HG02870 (cell line): ENCODE measurements around the gene NKAIN2.

Experiments
- ATAC-seq: cut with Tn5 transposase; IDR thresholded peaks from one replicate; pipeline ENCODE4 v1.9.1; 2021; ENCODE audit warnings: mild to moderate bottlenecking, moderate library complexity; ENCODE audit not compliant: unreplicated experiment

The NKAIN2 gene

GRCh38 chr6:123806561-123806960 is 2.9 kb downstream of the NKAIN2 start:
- ATAC-seq: no peak

- no peak for ATAC-seq
Observed at GRCh38 chr6:123808556-123808955, 4.9 kb downstream of the NKAIN2 start.

DNA sequence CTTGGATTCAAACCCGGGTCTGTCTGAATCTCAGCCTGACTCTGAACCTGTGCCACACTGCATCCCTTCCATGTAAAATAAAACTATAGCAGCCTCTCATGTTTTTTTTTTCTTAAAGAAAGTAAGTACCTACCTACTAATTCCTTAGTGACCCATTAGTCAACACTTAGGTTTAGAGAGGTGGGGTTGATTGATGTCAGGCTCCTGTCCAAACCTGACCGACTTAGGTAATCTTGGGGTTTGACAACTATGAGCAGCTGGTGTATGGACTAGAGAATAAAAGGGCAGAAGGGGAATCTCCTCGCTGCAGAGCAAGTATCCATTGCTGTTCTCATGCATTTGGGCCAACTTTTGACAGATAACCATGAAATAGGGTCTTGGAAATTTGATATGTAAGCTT is 6.5 kb downstream of the NKAIN2 start:
- ATAC-seq: no peak

DNA sequence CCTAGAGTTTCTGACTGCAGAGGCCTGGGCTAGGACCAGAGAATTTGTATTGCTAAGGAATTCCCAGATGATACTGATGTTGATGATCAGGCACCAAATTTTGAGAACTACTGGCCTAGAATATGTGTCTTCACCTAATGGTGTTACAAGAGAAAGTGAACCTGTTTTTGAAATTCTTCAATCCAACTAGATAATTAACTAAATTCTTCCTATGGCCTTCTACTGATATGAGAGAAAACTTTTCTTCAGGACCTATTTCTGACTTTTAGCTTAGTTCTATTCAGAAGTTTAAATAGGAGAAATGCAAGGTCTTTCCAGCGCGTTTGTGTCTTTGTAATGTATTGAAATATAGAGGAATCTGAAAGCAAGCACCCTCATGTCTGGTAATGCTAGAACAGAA is 7.3 kb downstream of the NKAIN2 start:
- ATAC-seq: no peak

GRCh38 chr6:123811378-123811777 is 7.7 kb downstream of the NKAIN2 start:
- ATAC-seq: no peak

- no peak for ATAC-seq
Observed at GRCh38 chr6:123812621-123813020, 9.0 kb downstream of the NKAIN2 start.

- no peak for ATAC-seq
Observed at GRCh38 chr6:123821112-123821511, 17.4 kb downstream of the NKAIN2 start.

GRCh38 chr6:123829302-123829953 is 25.8 kb downstream of the NKAIN2 start:
- no peak for ATAC-seq

- no peak for ATAC-seq
Observed at GRCh38 chr6:123830120-123830519, 26.5 kb downstream of the NKAIN2 start.

- no peak for ATAC-seq
Observed at GRCh38 chr6:123838505-123839234, 35.0 kb downstream of the NKAIN2 start.

DNA sequence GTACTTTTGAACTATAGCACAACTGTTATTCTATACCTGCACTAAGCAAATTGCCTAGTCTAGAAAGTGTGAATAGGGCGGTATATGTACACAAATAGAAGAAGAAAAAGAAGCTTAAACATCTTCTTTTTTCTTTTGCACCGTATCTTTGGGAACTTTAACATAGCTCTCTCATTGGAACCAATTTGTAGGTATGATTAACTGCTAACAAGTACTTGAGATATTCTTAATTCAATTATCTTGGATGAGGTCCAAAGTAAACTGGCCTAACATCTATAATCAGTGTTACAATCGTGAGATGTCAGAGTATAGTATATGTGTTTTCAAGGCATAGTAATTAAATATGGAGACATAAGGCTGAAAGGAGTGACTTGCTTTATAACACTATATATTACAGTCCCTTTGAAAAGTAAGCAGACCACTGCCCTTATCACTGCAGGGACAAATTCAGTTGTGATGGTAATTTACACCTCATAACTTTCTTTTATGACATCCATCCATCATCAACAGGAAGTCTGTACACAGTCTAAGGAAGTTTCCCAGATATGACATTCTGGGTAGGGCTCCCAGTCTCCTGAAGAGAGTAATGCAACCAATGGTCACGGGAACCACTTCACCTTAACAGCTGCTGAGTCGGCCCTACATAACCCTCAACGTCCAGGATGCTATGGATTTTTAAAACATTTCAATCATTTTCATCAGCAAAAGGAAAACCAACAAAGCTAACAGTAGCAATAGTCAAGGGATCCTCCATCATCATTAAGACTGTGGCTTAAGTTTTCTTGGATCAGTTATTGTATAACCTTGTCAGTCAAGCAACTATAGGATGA is 37.6 kb downstream of the NKAIN2 start:
- ATAC-seq: no peak

DNA sequence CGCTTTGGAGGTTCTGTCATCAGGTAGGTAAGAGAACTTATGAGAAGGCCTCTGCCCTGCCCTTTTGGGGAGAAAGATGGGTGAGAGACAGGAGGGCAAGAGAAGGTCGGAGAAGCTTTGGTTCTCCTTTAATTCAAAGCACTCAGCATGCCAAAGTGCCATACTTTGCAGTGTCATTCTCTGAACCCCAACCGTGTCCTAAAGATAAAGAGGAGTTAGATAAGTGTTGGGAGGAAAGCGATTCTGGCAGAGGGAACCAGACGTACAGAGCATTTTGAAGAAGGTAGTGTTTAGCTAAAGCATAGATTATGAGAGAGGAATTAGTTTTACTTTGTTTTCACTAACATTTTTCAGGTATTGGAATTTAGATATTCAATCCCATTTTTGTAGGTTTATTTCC is 40.3 kb downstream of the NKAIN2 start:
- ATAC-seq: no peak

DNA sequence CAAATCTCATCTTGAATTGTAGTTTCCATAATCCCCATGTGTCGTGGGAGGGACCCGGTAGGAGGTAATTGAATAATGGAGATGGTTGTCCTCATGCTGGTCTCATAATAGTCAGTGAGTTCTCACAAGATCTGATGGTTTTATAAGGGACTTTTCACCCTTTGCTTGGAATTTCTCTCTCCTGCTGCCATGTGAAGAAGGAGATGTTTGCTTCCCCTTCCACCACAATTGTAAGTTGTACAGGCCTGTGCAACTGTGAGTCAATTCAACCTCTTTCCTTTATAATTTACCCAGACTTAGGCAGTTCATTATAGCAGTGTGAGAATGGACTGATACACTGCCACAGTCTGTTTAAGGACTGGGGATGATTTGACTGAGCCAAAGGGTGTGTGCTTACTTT is 44.7 kb downstream of the NKAIN2 start:
- no peak for ATAC-seq

GRCh38 chr6:123849406-123849805 is 45.7 kb downstream of the NKAIN2 start:
- no peak for ATAC-seq

- no peak for ATAC-seq
Observed at GRCh38 chr6:123850555-123850954, 46.9 kb downstream of the NKAIN2 start.

GRCh38 chr6:123854201-123854600 is 50.5 kb downstream of the NKAIN2 start:
- ATAC-seq: no peak

- ATAC-seq: no peak
Observed at GRCh38 chr6:123855506-123855905, 51.8 kb downstream of the NKAIN2 start.

GRCh38 chr6:123859291-123859690 is 55.6 kb downstream of the NKAIN2 start:
- no peak for ATAC-seq

- no peak for ATAC-seq
Observed at GRCh38 chr6:123869334-123869733, 65.7 kb downstream of the NKAIN2 start.

- no peak for ATAC-seq
Observed at GRCh38 chr6:123873974-123874373, 70.3 kb downstream of the NKAIN2 start.

DNA sequence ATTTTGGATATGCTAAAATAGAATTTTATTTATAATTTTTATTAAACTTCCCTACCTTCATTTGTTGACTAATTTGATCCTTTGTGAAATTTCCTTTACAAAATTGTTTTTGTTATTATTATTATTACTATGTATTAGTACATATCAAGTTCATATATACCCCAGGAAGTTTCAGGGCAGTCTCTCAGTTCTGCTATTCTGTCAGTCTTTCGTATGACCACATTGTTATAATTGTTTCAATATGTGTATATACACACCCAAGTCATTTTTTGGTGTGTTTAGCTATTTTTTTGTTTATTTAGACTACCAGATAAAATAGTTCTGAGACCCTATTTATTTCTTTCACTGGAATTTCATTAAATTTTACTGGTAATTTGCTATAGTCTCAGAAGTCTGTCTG is 72.1 kb downstream of the NKAIN2 start:
- ATAC-seq: no peak

DNA sequence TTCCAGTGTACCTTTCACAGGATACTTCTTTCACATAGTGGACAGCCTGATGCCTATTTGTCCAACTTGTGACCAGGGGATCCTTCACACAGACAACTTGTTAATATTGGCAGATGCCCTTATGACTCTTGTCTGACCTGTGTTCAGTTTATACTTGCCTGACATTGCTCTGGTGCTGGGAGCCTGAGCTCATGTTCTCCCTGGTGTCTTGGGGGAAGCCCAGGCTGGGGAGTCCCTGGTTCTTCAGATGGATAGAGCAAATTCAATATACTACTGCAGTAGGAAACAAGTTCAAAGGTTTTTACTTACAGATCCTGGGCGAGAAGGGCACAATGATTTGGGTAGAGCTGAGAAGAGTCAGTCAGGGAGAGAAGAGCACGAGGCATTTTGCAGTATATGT is 76.1 kb downstream of the NKAIN2 start:
- ATAC-seq: no peak
